ENCODE results near the gene ERICH4.
"Not testable (repeated sequence)": the region's sequence is repeated elsewhere in the genome, so short reads cannot be mapped to it uniquely, and the experiment has no call there.

ERICH4 gene

DNA sequence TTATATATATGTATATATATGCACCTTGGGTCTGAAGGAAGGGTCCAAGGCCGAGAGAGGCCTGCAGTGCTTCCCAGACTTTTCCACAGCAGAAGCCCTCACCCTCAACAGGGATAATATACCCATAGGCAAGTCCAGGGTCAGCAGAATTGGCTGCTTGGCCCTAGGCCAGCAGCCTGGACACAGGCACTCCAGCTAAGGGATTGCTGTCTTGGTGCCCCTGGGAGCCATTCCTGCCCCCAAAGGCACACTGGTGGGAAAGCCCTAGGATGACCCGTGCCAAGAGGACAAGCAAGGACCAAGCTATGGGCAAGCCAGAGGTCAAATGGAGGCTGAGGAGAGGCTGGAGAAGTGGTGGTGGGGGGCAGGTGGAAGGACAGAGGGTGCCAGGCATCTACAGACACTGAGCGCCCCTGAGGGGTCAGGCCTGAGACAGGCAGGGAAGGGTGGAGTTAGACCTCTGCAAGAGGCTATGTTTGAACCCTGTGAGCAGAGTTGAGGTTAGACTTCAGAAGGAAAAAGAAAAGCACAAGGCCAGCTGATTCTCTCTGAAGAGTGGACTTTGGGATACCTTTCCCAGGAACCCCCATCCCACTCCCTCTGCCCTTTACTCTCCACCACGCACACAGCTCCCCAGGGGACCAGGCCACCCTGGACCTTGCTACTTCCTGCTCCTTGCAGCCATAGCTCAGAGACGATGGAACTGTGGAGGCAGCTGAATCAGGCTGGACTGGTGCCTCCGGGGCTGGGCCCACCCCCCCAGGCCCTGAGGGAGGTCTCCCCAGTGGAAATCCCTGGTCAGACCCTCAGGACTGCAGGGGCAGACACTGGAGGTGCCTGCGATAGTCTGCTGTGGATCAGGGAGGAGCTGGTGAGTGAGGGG is at the start of gene ERICH4:
Gene ERICH4 (plus strand): TSS at position 684 of the 883 bp plus-strand sequence. CDS start 14 bp downstream, at position 698.
- no peak for DNase-seq (ENCODE audit: low read depth)

DNA sequence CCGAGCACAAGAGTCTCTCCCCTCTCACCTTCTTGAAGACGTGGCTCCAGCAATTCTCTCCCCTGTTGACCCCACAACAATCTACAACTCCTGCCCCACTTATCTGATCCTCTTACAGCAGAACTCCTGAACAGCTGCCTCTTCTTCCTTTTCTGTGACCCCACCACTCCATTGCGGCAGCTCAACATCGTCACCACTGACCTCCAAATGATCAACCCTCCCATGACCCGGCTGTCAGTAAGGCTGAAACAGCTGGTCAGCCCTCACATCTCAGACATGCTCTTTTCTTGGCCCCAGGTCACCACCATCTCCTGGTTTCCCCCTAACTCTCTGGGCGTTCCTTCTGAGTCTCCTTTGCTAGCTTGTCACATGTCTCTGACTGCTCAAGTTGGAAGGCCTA is 47.6 kb upstream of the ERICH4 start:
- no peak for DNase-seq (ENCODE audit: low read depth)

DNA sequence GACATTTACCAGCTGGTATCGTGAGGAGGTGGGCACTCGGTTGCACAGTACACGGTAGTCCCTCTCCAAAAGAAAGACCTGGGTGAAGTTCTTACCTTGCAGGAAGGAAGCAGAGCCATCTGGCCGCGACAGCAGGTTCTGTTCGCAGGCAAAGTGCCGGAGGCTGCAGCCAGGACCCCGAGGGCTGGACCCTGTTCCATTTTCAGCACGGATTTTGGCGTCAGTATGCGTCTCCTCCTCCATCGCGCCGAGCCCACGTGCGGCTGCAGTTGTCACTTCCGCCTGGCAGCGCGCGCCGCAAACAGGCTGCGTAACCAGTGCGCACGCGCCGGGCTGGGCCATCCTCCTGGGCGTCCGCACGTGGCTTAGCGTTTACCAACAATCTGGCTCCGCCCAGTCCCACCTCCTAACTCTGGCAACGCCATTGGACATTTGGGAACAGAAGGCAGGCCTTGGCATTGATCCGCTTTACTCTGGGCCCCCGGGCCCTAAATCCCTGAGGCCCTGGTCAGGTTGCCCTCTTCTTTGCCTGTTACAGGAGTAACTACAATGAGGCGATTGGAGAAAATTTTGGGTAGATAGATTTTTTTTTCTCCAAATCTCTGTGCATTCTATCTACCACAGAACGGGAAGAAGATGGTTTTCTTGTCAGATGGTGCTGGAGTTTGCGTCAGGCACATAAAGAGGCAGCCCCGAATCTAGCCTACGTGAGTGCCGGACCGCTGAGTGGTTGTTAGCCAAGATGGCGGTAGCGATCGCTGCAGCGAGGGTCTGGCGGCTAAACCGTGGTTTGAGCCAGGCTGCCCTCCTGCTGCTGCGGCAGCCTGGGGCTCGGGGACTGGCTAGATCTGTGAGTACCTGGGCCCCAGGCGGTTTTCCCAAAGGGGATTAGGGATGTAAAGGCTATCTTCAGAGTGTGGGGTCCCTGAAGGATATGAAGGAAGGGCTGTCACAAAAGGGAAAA is 45.6 kb upstream of the ERICH4 start, which contains the start of the genes BCKDHA and EXOSC5:
Gene BCKDHA (plus strand): TSS at position 733 of the 964 bp plus-strand sequence. CDS start 10 bp downstream, at position 743.
Gene EXOSC5 (minus strand): TSS at position 274 of the 964 bp plus-strand sequence. CDS start 31 bp downstream, at position 243.
- peak; percentile 100 for DNase-seq (ENCODE audit: low read depth)

- DNase-seq (ENCODE audit: low read depth) = no peak
Measured at GRCh38 chr19:41398050-41398418, 44.9 kb upstream of the ERICH4 start.

DNA sequence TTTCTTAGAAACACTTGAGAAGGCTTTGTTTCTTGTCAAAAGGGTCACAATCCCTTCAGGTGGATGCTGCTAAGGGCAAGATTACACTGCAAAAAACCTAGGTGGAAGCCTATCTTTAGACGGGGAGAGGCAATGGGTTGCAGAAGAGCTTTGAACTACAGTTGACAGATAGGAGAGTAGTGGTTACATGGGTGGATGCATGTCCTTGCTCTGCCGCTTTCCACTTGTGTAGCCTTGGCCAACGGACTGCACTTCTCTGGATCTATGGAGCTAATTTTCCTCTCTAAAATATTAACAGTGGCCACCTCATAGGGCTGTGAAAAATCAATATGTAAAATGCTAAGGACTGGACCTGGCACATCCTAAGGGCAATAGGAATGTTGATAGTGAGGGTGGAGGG is 44.4 kb upstream of the ERICH4 start:
- DNase-seq (ENCODE audit: low read depth) = no peak

DNA sequence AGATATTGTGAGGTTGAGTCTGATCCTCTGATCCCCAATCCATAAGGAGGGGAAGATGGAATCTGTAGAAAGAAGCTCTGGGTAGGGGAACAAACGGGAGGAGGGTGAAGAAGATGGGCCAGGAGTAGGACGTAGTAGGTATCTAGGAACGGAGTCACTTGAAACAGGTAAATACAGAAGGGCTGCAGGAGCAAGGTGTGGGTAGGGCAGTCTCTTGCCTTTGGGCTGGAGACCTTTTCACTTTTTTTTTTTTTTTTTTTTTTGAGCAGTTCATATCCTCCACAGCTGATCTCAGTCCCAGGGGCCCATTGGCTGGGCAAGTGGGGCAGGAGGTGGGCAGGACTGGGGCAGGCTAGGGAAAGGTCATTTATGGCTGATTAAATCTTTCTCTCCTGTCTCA is 43.9 kb upstream of the ERICH4 start:
- DNase-seq (ENCODE audit: low read depth) = no peak

DNA sequence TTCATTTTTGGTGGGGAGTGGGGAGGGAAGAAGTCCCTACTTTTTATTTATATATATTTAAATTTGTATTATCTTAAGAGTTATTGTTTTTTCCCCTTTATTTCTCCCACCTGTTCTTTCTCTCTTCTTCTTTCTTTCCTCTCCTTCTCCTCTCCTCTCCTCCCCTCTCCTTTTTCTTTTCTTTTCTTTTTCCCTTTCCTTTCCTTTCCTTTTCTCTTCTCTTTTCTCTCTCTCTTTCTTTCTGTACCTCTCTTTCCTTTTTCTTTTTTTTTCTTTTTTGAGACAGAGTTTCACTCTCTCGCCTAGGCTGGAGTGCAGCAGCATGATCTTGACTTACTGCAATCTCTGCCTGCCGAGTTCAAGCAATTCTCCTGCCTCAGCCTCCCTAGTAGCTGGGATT is 43.4 kb upstream of the ERICH4 start:
- DNase-seq (ENCODE audit: low read depth) = no peak

DNA sequence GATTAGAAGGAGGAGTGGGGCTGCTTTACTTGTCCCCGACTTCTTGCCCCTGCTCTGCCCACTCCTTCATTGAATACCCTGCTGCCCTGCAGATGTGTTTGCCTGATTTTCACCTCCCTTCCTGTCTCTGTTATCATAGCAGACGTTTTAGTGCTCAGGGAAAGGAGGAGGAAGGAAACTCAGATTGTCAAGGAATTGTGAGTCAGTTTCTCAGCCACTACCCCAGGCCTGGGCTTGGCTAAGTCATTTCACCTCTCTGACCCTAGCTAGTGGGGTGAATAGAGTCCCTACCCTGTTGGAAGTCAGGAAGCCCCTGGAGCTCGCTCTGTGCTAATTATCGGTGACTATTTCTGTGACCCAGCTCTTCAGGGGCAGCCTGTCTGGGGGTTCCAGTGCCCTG is 41.5 kb upstream of the ERICH4 start:
- DNase-seq (ENCODE audit: low read depth) = no peak

- DNase-seq (ENCODE audit: low read depth) = no peak
Measured at GRCh38 chr19:41402010-41402409, 40.9 kb upstream of the ERICH4 start.

DNA sequence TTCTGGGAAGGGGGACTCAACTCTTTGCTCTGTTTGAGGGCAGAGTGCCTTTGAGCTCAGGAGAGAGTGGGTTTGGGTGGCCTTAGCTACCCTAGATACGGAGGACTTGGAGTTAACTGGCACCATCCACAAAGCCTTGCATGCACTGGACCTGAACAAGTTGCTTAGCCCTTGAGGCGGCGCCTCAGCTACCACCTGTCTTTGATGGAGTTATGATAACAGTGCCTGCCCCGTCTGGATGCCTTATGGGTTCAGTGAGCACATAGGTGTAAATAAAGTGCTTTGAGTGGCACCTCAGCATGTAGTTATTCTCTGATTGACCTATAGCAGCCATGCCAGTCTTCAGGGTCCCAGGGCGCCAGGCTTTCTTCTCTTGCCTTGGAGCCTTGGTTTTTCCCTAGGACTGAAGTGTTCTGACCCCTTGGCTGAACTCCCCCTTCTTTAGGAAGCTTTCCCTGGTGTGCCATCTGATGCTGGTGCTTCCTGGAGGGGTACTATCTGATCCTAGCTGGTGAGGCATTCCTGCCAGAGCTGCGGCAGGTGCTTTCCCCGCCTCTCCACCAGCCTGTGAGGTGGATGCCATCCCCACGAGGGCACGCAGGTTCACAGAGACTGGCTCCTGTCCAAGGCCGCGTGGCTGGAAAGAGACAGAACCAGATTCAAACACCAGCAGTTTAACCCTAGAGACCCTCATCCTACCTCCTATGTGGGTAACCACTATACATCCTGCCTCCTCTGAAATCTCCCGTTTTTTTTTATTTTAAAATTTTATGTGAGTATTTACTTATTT is 39.6 kb upstream of the ERICH4 start:
- DNase-seq (ENCODE audit: low read depth) = no peak

DNA sequence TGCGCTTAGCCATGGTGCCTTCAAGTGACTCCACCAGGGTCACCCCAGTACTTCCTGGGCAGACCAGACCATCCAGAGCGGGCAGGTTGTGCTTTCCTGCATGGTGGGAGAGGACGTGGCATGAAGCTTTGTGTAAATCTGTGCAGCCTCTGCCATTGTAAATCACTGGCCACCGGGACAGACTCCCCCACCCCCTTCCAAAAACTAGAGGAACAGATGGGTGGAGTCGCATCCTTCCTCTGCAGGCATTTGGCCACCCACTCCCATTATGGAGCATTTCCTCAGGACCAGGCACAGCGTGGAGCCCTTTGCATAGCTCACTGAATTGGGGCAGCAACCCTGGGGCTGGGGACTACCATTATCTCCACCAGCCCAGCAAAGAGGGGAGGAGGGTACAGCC is 37.2 kb upstream of the ERICH4 start:
- DNase-seq (ENCODE audit: low read depth) = no peak

DNA sequence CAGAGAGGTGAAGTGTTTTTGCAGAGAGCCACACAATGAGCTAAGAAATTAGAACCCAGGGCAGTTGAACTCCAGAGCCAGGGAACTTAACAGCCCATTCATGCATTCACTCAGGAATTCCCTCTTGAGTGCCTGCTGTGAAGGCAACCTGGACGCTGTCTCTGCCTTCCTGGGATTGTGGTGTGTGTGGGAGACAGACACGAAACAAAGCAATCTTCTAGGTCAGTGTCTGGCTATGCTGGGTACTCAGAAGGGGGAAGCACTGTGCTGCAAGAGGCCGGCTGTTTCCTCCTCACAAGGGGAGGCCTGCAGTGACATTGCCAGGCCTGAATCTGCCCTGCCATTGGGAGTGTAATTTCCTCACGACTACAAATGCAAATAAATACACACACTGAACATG is 35.7 kb upstream of the ERICH4 start:
- DNase-seq (ENCODE audit: low read depth) = no peak

- DNase-seq (ENCODE audit: low read depth) = no peak
Measured at GRCh38 chr19:41408256-41408655, 34.7 kb upstream of the ERICH4 start.

DNA sequence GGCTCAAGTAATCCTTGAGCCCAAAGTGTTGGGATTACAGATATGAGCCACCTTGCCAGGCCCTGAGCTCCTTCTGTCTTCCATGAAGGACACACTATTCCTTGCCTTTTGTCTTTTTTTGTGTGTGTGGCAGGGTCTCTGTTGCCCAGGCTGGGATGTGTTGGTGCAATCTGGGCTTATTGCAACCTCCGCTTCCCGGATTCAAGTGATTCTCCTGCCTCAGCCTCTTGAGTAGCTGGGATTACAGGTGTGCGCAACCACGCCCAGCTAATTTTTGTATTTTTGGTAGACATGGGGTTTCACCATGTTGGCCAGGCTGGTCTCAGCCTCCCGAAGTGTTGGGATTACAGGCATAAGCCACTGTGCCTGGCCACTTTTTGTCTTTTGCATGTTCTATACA is 34.1 kb upstream of the ERICH4 start:
- not testable (repeated sequence) for DNase-seq (ENCODE audit: low read depth)

DNA sequence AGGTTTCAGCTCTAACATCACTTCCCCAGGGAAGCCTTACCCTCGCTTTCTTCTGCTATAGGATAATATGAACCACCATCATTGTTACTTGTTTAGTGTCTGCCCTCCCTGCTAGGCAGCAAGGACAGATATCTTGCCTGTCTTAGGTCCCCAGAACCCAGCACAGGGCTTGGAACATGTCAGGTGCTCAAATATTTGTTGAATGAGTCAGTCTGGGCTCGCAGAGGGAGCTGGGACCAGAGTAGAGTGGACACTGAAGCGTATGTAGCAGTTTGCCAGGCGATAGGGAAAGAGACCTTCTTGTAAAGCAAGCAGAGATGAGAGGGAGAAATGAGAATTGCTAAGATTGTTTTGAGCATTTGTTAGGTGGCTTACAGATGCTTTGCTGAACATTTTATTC is 33.7 kb upstream of the ERICH4 start:
- no peak for DNase-seq (ENCODE audit: low read depth)

DNA sequence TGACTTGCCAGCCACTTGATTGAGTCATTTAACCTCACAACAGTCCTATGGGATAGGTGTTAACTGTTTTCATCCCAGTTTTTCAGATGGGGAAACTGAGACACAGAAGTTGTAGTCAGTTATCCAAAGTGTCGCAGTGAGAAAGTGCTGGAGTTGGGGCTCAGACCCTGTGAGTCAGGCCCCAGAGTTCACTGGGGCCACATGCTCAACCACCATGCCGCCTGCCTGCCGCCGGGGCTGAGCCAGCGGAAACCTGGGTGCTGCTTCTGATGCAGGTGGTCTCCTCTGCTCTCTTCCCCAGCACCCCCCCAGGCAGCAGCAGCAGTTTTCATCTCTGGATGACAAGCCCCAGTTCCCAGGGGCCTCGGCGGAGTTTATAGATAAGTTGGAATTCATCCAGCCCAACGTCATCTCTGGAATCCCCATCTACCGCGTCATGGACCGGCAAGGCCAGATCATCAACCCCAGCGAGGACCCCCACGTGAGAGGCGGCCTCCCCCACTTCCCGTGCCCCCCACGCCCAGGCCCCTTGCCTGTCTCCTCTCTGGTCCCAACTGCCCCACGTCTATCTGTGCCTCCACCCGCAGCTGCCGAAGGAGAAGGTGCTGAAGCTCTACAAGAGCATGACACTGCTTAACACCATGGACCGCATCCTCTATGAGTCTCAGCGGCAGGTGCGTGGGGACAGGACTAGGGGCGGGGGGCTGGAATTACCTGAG is 32.5 kb upstream of the ERICH4 start:
- no peak for DNase-seq (ENCODE audit: low read depth)

GRCh38 chr19:41411100-41411967 is 31.6 kb upstream of the ERICH4 start:
- no peak for DNase-seq (ENCODE audit: low read depth)

- DNase-seq (ENCODE audit: low read depth) = no peak
Measured at GRCh38 chr19:41411968-41412265, 31.0 kb upstream of the ERICH4 start.

- no peak for DNase-seq (ENCODE audit: low read depth)
Measured at GRCh38 chr19:41412953-41413352, 30.0 kb upstream of the ERICH4 start.

DNA sequence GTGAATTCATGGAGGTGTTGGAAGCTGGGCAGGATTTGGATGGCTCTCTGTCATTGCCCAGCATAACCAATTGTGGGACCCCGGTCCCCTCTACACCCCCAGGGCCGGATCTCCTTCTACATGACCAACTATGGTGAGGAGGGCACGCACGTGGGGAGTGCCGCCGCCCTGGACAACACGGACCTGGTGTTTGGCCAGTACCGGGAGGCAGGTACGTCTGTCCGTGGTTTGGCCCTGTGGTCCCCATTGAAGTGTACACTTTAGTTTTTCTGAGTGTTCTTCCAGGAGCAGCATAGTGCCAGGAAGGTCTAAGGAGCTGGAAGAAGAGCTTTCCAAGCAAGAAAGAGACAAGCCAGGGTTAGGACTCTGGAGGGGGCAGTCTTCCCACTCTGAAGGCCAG is 29.0 kb upstream of the ERICH4 start:
- DNase-seq (ENCODE audit: low read depth) = no peak
